ENCODE data around the gene CTNND1.

- TF ChIP-seq, protein P1, sequence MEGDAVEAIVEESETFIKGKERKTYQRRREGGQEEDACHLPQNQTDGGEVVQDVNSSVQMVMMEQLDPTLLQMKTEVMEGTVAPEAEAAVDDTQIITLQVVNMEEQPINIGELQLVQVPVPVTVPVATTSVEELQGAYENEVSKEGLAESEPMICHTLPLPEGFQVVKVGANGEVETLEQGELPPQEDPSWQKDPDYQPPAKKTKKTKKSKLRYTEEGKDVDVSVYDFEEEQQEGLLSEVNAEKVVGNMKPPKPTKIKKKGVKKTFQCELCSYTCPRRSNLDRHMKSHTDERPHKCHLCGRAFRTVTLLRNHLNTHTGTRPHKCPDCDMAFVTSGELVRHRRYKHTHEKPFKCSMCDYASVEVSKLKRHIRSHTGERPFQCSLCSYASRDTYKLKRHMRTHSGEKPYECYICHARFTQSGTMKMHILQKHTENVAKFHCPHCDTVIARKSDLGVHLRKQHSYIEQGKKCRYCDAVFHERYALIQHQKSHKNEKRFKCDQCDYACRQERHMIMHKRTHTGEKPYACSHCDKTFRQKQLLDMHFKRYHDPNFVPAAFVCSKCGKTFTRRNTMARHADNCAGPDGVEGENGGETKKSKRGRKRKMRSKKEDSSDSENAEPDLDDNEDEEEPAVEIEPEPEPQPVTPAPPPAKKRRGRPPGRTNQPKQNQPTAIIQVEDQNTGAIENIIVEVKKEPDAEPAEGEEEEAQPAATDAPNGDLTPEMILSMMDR (IDR thresholded peaks at IDR 0.05), result no peak
- TF ChIP-seq ZFX (IDR thresholded peaks at IDR 0.05; ENCODE audit: borderline replicate concordance), result no peak
These were observed 49.1 kb upstream of the CTNND1 start, which contains the start of gene TMX2 for GRCh38 chr11:57712256-57713150.
